ENCODE data around the gene NDUFA3. TPM values are rescaled to one million over a fixed set of nuclear protein-coding genes. Genes with fewer than 3 reads are reported as not detected.
A peak's percentile ranks its signal among the peaks of the same experiment; 100 is the strongest.
"Not testable (repeated sequence)": the region's sequence is repeated elsewhere in the genome, so short reads cannot be mapped to it uniquely, and the experiment has no call there.

NDUFA3 gene
- total and polyA plus RNA-seq, 2 experiments from 2014 or later = 13.9 to 285 TPM

- Histone ChIP-seq H3K27me3 (peaks cover 16% of the 10 kb centered on the region), H3K9me2 (replicated peaks; ENCODE audit: insufficient read depth) (no peaks in the 10 kb centered on the region), H3K4me1 (ENCODE audit: insufficient read depth) (peaks cover 10% of the 10 kb centered on the region), H2AFZ (peak overlapping the region; percentile 60), H3K27ac (no peak overlapping the region), H3K79me2 (no peaks in the 10 kb centered on the region), H3K4me3 (no peak overlapping the region), H3K9me3 (ENCODE audit: low read depth) (no peaks in the 10 kb centered on the region), H3K36me3 (replicated peaks; ENCODE audit: insufficient read depth, low read depth) (no peaks in the 10 kb centered on the region), H4K20me1 (ENCODE audit: insufficient read depth, poor library complexity, severe bottlenecking) (no peaks in the 10 kb centered on the region), H3K4me2 (peak overlapping the region; percentile 90)
- no peak for DNase-seq (ENCODE audit: low spot score)
- WGBS (ENCODE audit: low lambda C conversion rate, missing lambda C conversion rate) = 14% methylated on average over 11 of the region's 14 CpGs
- no peak for TF ChIP-seq EZH2phosphoT487 (IDR thresholded peaks at IDR 0.05; ENCODE audit: low read depth, severe bottlenecking, unreplicated experiment)
- TF ChIP-seq CTCF (IDR thresholded peaks at IDR 0.05; ENCODE audit: poor library complexity) = peak; percentile 22
- TF ChIP-seq EZH2 (IDR thresholded peaks at IDR 0.05; ENCODE audit: borderline replicate concordance) = no peak
Observed at GRCh38 chr19:54096617-54097106, 6.0 kb upstream of the NDUFA3 start.

DNA sequence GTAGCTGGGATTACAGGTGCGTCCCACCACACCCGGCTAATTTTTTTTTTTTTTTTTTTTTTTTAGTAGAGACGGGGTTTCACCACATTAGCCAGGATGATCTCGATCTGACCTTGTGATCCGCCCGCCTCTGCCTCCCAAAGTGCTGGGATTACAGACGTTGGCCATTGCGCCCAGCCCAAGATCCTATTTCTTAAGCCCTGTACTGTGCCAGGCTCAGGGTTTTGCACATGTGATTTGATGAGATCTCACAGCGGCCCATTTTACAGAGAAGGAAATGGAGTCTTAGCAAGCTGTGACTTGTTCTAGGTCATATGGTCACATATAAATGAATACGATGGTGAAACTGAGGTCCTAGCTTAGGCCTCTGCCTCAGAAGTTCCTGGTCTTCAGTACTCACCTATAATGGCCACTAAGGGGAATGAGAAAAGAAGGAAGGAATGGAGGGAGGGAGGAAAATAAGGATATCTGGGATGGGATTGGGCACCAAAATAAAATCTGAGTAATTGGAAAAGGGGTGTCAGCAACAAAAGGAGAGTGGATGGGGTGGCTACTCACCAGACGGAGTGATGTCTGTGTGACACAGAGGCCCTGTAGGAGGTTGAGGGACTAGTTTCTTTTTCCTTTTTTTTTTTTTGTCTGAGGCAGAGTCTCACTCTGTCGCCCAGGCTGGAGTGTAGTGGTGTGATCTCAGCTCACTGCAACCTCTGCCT, 3.3 kb upstream of the NDUFA3 start:
- peaks cover 15% of the 10 kb centered on the region for H3K79me2 ChIP-seq
- 93% methylated on average over 10 of the region's 12 CpGs for WGBS (ENCODE audit: low lambda C conversion rate, missing lambda C conversion rate)
- H3K9me2 ChIP-seq (replicated peaks; ENCODE audit: insufficient read depth) = no peaks in the 10 kb centered on the region
- H3K4me1 ChIP-seq (ENCODE audit: insufficient read depth) = peaks cover 13% of the 10 kb centered on the region
- H3K27ac ChIP-seq = no peak overlapping the region
- no peak overlapping the region for H3K4me2 ChIP-seq
- no peaks in the 10 kb centered on the region for H4K20me1 ChIP-seq (ENCODE audit: insufficient read depth, poor library complexity, severe bottlenecking)
- H3K4me3 ChIP-seq = no peak overlapping the region
- TF ChIP-seq EZH2phosphoT487 (IDR thresholded peaks at IDR 0.05; ENCODE audit: low read depth, severe bottlenecking, unreplicated experiment) (no peak), CTCF (IDR thresholded peaks at IDR 0.05; ENCODE audit: poor library complexity) (no peak), EZH2 (IDR thresholded peaks at IDR 0.05; ENCODE audit: borderline replicate concordance) (no peak)
- H3K9me3 ChIP-seq (ENCODE audit: low read depth) = no peaks in the 10 kb centered on the region
- H2AFZ ChIP-seq = no peak overlapping the region
- DNase-seq (ENCODE audit: low spot score) = no peak
- H3K36me3 ChIP-seq (replicated peaks; ENCODE audit: insufficient read depth, low read depth) = no peaks in the 10 kb centered on the region
- H3K27me3 ChIP-seq = peaks cover 14% of the 10 kb centered on the region

GRCh38 chr19:54099903-54100255, 2.8 kb upstream of the NDUFA3 start:
- H4K20me1 ChIP-seq (ENCODE audit: insufficient read depth, poor library complexity, severe bottlenecking); DNase-seq (ENCODE audit: low spot score); H3K4me3 ChIP-seq; H3K27ac ChIP-seq; H3K9me2 ChIP-seq (replicated peaks; ENCODE audit: insufficient read depth); H3K36me3 ChIP-seq (replicated peaks; ENCODE audit: insufficient read depth, low read depth); H2AFZ ChIP-seq; H3K9me3 ChIP-seq (ENCODE audit: low read depth); H3K4me2 ChIP-seq: not testable (repeated sequence)
- WGBS (ENCODE audit: low lambda C conversion rate, missing lambda C conversion rate) = 80% methylated on average over 8 of the region's 9 CpGs
- H3K27me3 ChIP-seq = peaks cover 10% of the 10 kb centered on the region
- H3K79me2 ChIP-seq = peaks cover 18% of the 10 kb centered on the region
- peaks cover 13% of the 10 kb centered on the region for H3K4me1 ChIP-seq (ENCODE audit: insufficient read depth)

GRCh38 chr19:54100561-54100960, 2.1 kb upstream of the NDUFA3 start, which contains the start of gene OSCAR:
Gene OSCAR, minus strand, starts transcription at chr19:54100803. Its CDS starts 11 bp downstream, at chr19:54100792.
- Histone ChIP-seq H3K9me3 (ENCODE audit: low read depth) (no peaks in the 10 kb centered on the region), H3K79me2 (peaks cover 21% of the 10 kb centered on the region), H3K36me3 (replicated peaks; ENCODE audit: insufficient read depth, low read depth) (no peaks in the 10 kb centered on the region), H3K4me3 (no peak within 1 kb of the TSS), H3K27me3 (peaks cover 7% of the 10 kb centered on the region), H3K27ac (no peak within 1 kb of the TSS), H4K20me1 (ENCODE audit: insufficient read depth, poor library complexity, severe bottlenecking) (no peaks in the 10 kb centered on the region), H2AFZ (no peak within 1 kb of the TSS), H3K9me2 (replicated peaks; ENCODE audit: insufficient read depth) (no peaks in the 10 kb centered on the region), H3K4me2 (no peak within 1 kb of the TSS), H3K4me1 (ENCODE audit: insufficient read depth) (peaks cover 12% of the 10 kb centered on the region)
- WGBS (ENCODE audit: low lambda C conversion rate, missing lambda C conversion rate) = 65% methylated on average over 5 of the region's 5 CpGs
- TF ChIP-seq EZH2 (IDR thresholded peaks at IDR 0.05; ENCODE audit: borderline replicate concordance) (no peak), EZH2phosphoT487 (IDR thresholded peaks at IDR 0.05; ENCODE audit: low read depth, severe bottlenecking, unreplicated experiment) (no peak), CTCF (IDR thresholded peaks at IDR 0.05; ENCODE audit: poor library complexity) (no peak)
- no peak for DNase-seq (ENCODE audit: low spot score)

All from hepatocyte (in vitro differentiated cells).